NOMO-1 (cell line): ENCODE results near the gene LSM14A.
"Not testable (repeated sequence)": the region's sequence is repeated elsewhere in the genome, so short reads cannot be mapped to it uniquely, and the experiment has no call there.

Experiments used
- DNase-seq, 2 experiments: peaks; one replicate each; lab custom pipeline; 2025; ENCODE audit not compliant: unreplicated experiment in 2 of 2; lab: John Stamatoyannopoulos, UW

LSM14A gene

GRCh38 chr19:34155686-34156085 lies 16.6 kb upstream of the LSM14A start:
- DNase-seq, result no peak

GRCh38 chr19:34158966-34159365 lies 13.3 kb upstream of the LSM14A start:
- not testable (repeated sequence) for DNase-seq

GRCh38 chr19:34159541-34159940 lies 12.8 kb upstream of the LSM14A start:
- DNase-seq, result not testable (repeated sequence)

- DNase-seq, result not testable (repeated sequence)
These were observed 10.4 kb upstream of the LSM14A start for GRCh38 chr19:34161902-34162301.

- peak; percentile 27 to 35 for DNase-seq
These were observed 7.0 kb upstream of the LSM14A start for GRCh38 chr19:34165295-34165738.

GRCh38 chr19:34169475-34170199 lies 2.7 kb upstream of the LSM14A start:
- not testable (repeated sequence) for DNase-seq

GRCh38 chr19:34171539-34171876 lies 796 bp upstream of the LSM14A start:
- peak in 1 of 2 experiments; percentile 74 for DNase-seq

GRCh38 chr19:34172661-34173192 lies 423 bp downstream of the LSM14A start:
- DNase-seq, result peak; percentile 28 to 46

GRCh38 chr19:34173193-34173956 lies 1.1 kb downstream of the LSM14A start:
- DNase-seq, result no peak

- DNase-seq, result not testable (repeated sequence)
These were observed 2.9 kb downstream of the LSM14A start for GRCh38 chr19:34175173-34175572.

- no peak for DNase-seq
These were observed 4.3 kb downstream of the LSM14A start for GRCh38 chr19:34176581-34176980.

- no peak for DNase-seq
These were observed 5.9 kb downstream of the LSM14A start for GRCh38 chr19:34178274-34178610.

- DNase-seq, result no peak
These were observed 6.8 kb downstream of the LSM14A start for GRCh38 chr19:34179066-34179465.

GRCh38 chr19:34180273-34180672 lies 8.0 kb downstream of the LSM14A start:
- no peak for DNase-seq

GRCh38 chr19:34180709-34181108 lies 8.4 kb downstream of the LSM14A start:
- DNase-seq, result no peak

GRCh38 chr19:34181111-34181864 lies 9.0 kb downstream of the LSM14A start:
- peak; percentile 8 to 69 for DNase-seq

- DNase-seq, result no peak
These were observed 9.8 kb downstream of the LSM14A start for GRCh38 chr19:34182125-34182524.

- DNase-seq, result no peak
These were observed 12.7 kb downstream of the LSM14A start for GRCh38 chr19:34184880-34185491.

- no peak for DNase-seq
These were observed 13.9 kb downstream of the LSM14A start for GRCh38 chr19:34186205-34186604.

- no peak for DNase-seq
These were observed 14.7 kb downstream of the LSM14A start for GRCh38 chr19:34187011-34187410.

- DNase-seq, result no peak
These were observed 16.1 kb downstream of the LSM14A start for GRCh38 chr19:34188408-34188807.
